Duodenal mucosa (tissue), 2 donors: Measurements from ENCODE around the gene NOP14.
A peak's percentile ranks its signal among the peaks of the same experiment; 100 is the strongest.
"Not testable (repeated sequence)": the region's sequence is repeated elsewhere in the genome, so short reads cannot be mapped to it uniquely, and the experiment has no call there.

Experiments
- H3K27ac ChIP-seq: one replicate; pipeline ENCODE4 v1.7.0; 2013; ENCODE audit warnings: low read depth, low read length
- H3K27me3 ChIP-seq, 2 donors: one replicate each; pipeline ENCODE4 v1.7.0; 2013; ENCODE audit warnings: low read length in 2 of 2, control low read depth in 1 of 2; ENCODE audit not compliant: insufficient read depth in 2 of 2, control insufficient read depth in 1 of 2
- H3K36me3 ChIP-seq, 2 donors: one replicate each; pipeline ENCODE4 v1.7.0; 2013; ENCODE audit warnings: low read length in 2 of 2, control low read depth in 1 of 2; ENCODE audit not compliant: insufficient read depth in 2 of 2, control insufficient read depth in 1 of 2
- H3K4me1 ChIP-seq, 2 donors: one replicate each; pipeline ENCODE4 v1.7.0; 2013; ENCODE audit warnings: low read length in 2 of 2, control low read depth in 1 of 2; ENCODE audit not compliant: insufficient read depth in 2 of 2, control insufficient read depth in 1 of 2
- H3K4me3 ChIP-seq, 2 donors: one replicate each; pipeline ENCODE4 v1.7.0; 2013; ENCODE audit warnings: low read length in 2 of 2, low read depth in 1 of 2
- H3K9ac ChIP-seq, 2 donors: one replicate each; pipeline ENCODE4 v1.7.0; 2013; ENCODE audit warnings: low read length in 2 of 2, low read depth in 1 of 2
- H3K9me3 ChIP-seq, 2 donors: one replicate each; pipeline ENCODE4 v1.7.0; 2013; ENCODE audit warnings: low read length in 2 of 2, control low read depth in 1 of 2; ENCODE audit not compliant: control insufficient read depth in 1 of 2

The NOP14 gene

DNA sequence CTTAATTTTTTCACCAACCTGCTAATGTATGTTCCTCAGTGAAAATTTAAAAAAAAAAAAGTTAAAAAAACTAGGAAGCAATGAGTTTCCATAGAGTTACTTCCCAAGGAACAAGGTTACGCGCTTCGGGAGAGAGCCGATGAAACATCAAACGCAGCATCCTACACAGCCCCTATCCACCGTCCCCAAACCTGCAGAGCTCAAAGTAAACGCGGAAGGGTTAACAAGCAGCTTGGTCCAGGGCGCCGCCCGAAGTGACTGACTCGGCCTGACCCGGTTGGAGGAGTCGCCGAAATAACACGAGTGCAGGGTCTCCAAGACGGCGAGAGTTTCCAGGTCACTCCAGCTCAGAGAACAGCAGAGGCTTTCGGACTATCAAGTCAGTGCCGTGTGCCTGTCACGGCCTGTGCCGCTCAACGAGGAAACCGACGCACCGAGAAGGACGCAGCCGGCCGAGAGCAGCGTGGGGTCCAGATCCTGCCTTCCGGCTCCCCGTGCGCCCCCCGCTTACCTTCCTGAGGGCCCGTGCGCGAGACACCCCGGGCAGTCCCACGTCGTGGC lies 512 bp downstream of the NOP14 start:
- H3K36me3 ChIP-seq = peaks cover 3 to 14% of the 10 kb centered on the region in 2 donors
- peak overlapping the region; percentile 69 for H3K27ac ChIP-seq
- H3K4me1 ChIP-seq = peaks cover 12 to 20% of the 10 kb centered on the region in 2 donors
- peak overlapping the region; percentile 82 to 92 for H3K4me3 ChIP-seq
- H3K27me3 ChIP-seq = no peaks in the 10 kb centered on the region
- peak overlapping the region; percentile 79 to 94 for H3K9ac ChIP-seq
- no peaks in the 10 kb centered on the region for H3K9me3 ChIP-seq

DNA sequence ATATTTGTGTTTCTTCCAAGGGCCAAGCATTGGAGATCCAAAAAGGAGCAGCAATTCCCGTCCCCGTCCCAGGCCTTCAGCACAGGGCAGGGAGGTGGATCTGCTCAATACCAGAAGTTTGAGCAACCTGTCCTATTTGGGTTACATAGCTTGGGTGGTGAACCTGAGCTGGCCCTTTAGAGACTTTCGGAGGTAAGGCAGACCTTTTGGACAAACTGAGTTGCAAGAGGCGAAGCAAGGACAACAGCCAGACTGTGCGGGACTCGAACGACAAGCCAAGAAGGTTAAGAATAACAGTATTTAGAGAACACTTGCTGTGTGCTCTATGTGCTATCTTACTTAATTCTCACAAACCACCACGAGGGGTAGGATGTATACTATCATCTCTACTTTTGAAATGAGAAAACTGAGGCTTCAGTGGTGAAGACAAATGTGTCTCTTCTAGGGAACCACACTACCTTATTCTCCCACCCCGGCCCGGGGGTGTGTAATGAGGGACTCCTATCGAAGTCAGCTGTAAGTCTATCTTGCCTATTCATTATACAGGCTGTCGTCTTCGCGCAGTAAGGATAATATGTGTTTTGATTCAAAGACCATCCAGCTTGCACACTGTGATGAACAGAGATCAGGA lies 1.3 kb downstream of the NOP14 start:
- Histone ChIP-seq H3K4me3 (peak overlapping the region; percentile 82 to 92), H3K9ac (peak overlapping the region; percentile 79 to 94), H3K4me1 (peaks cover 12 to 20% of the 10 kb centered on the region in 2 donors), H3K27me3 (no peaks in the 10 kb centered on the region), H3K9me3 (no peaks in the 10 kb centered on the region), H3K27ac (no peak overlapping the region), H3K36me3 (peaks cover 9 to 21% of the 10 kb centered on the region in 2 donors)

DNA sequence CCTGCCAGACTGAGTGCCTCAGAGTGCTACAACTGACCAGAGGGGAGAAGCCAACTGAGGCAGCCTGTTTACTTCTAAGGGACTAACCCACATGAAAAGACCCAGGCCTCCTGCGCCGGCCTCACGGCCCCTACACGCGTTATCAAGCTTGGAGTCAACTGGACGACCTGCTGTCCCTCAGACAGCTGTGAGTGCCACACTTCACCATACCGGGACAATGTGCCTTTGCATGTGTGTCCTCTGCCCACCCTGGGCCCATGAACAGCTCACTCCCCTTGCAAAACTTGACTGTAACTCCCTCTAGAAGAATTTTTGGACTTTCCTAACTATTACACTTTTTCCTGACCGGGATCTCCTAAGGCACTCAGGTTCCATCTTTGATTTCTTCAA lies 1.8 kb downstream of the NOP14 start:
- no peak overlapping the region for H3K27ac ChIP-seq
- H3K9me3 ChIP-seq = no peaks in the 10 kb centered on the region
- H3K4me1 ChIP-seq = peaks cover 12 to 20% of the 10 kb centered on the region in 2 donors
- H3K9ac ChIP-seq = peak overlapping the region; percentile 79 to 94
- no peaks in the 10 kb centered on the region for H3K27me3 ChIP-seq
- H3K36me3 ChIP-seq = peaks cover 11 to 26% of the 10 kb centered on the region in 2 donors
- H3K4me3 ChIP-seq = peak overlapping the region; percentile 82 to 92

DNA sequence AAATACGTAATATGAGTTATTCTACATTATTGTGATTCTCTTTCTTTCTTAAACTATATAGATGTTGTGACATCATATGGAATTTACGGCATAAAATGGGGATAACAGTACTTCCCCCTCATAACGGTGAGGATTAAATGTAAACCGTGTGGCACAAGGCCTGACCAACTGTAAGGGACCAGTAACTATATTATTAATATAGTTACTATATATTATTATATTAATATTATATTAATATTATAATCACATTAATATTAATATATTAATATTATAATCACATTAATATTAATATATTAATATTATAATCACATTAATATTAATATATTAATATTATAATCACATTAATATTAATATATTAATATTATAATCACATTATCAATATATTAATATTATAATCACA lies 2.8 kb downstream of the NOP14 start:
- Histone ChIP-seq H3K4me1 (peaks cover 12 to 20% of the 10 kb centered on the region in 2 donors), H3K36me3 (peaks cover 16 to 36% of the 10 kb centered on the region in 2 donors)
- not testable (repeated sequence) for H3K27ac ChIP-seq, H3K9ac ChIP-seq, H3K4me3 ChIP-seq, H3K9me3 ChIP-seq, H3K27me3 ChIP-seq

DNA sequence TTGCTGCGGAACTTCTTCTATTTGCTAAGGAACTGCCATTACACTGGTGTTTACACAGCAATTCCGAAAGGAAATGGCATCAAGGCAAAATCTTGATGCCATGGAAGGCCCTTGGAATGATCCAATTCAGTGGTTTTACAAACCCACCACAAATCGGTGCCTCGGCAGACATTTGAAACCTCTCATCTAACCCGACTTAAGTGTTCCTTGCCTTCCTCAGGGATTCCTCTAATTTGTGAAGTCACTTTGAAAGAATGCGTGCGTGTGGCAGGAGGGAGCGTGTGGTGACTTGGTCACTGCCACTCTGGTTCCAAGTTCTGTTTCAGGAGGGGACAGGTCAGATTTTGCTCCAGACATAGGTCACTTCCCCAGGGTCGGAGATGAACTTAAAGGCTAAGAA lies 4.8 kb downstream of the NOP14 start:
- H3K36me3 ChIP-seq = peaks cover 16 to 44% of the 10 kb centered on the region in 2 donors
- H3K4me1 ChIP-seq = peaks cover 12 to 15% of the 10 kb centered on the region in 2 donors
- H3K27me3 ChIP-seq = no peaks in the 10 kb centered on the region
- H3K9me3 ChIP-seq = no peaks in the 10 kb centered on the region
- H3K9ac ChIP-seq = no peak overlapping the region
- no peak overlapping the region for H3K4me3 ChIP-seq
- no peak overlapping the region for H3K27ac ChIP-seq

DNA sequence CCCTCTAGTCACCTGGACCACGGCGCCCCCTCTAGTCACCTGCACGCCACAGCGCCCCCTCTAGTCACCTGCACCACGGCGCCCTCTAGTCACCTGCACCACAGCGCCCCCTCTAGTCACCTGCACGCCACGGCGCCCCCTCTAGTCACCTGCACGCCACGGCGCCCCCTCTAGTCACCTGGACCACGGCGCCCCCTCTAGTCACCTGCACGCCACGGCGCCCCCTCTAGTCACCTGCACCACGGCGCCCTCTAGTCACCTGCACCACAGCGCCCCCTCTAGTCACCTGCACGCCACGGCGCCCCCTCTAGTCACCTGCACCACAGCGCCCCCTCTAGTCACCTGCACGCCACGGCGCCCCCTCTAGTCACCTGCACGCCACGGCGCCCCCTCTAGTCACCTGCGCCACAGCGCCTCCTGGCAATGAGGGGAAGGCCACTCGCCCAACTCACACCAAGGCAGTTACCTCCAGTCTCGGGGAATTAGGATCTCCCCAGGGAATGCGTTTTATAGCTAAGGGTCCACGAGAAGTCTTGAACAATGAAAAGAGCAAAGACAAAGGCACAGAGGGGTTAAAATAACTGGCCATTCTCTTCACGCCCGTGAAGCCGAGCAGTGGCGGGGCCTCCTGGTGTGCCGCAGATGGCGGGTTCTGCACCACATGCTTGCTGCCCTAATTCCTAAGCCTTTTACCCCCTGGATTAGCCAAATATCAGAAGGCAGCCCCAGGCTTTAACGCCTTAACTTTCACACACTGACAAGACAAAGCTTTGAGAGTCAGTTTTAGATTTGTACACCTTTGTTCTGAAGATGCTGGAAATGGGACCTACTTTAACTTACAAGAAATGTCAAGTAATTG lies 7.8 kb downstream of the NOP14 start:
- not testable (repeated sequence) for H3K4me3 ChIP-seq, H3K9ac ChIP-seq, H3K27ac ChIP-seq, H3K9me3 ChIP-seq, H3K27me3 ChIP-seq, H3K4me1 ChIP-seq
- H3K36me3 ChIP-seq = peaks cover 24 to 71% of the 10 kb centered on the region in 2 donors

DNA sequence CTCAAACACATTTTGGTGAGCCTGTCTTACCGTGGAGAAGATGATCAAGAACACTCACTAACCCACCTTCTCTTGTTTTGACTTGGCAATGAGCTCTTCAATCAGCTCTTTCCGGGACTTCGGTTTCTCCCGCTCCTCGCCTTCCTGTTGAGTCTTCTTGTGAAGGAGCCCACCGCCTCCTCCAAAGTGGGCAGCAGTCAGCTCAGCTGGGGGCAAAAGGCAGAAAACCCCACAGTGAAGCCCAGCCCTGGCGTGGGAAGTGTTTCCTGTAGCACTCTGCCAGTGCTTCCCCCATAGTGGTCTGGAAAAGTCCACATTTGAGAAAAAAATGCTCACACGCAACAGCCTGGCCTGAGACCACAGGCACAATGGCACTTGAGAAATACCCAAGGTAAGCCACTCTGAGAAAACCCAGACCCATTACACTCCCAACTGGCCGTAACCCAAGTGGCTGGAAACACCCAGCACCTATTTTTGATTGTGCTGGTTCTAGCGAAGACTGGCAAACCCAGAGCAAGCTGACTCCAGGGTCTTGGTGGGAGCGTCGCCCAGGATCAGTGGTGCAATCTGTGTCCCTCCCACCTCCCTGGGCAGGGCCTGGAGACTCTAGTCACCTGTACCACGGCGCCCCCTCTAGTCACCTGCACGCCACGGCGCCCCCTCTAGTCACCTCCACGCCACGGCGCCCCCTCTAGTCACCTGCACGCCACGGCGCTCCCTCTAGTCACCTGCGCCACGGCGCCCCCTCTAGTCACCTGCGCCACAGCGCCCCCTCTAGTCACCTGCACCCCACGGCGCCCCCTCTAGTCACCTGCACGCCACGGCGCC lies 8.6 kb downstream of the NOP14 start:
- H3K9me3 ChIP-seq = no peaks in the 10 kb centered on the region
- no peak overlapping the region for H3K4me3 ChIP-seq
- no peak overlapping the region for H3K9ac ChIP-seq
- H3K36me3 ChIP-seq = peaks cover 32 to 79% of the 10 kb centered on the region in 2 donors
- H3K27ac ChIP-seq = no peak overlapping the region
- H3K27me3 ChIP-seq = no peaks in the 10 kb centered on the region
- no peaks in the 10 kb centered on the region for H3K4me1 ChIP-seq

DNA sequence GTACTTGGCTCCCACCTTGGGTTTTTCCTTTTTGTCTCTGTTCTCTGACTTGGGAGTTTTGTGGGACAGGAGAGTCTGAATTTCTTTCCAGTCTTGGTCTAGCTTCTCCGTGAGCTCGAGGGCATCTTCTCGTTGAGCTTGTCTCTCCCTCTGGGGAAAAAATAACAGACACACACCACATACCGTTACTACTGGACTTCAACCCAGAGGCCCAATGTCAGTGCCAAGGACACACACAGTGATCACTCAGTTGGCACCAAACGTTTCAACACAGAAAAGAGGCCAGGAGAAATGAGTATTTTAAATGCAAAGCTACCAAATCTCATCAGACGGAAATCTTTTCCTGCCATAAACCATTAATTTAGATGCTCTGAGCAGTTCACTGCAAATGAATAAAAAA lies 9.7 kb downstream of the NOP14 start:
- Histone ChIP-seq H3K27me3 (no peaks in the 10 kb centered on the region), H3K27ac (no peak overlapping the region), H3K9ac (no peak overlapping the region), H3K9me3 (no peaks in the 10 kb centered on the region), H3K4me3 (no peak overlapping the region), H3K36me3 (peaks cover 35 to 84% of the 10 kb centered on the region in 2 donors), H3K4me1 (no peaks in the 10 kb centered on the region)

DNA sequence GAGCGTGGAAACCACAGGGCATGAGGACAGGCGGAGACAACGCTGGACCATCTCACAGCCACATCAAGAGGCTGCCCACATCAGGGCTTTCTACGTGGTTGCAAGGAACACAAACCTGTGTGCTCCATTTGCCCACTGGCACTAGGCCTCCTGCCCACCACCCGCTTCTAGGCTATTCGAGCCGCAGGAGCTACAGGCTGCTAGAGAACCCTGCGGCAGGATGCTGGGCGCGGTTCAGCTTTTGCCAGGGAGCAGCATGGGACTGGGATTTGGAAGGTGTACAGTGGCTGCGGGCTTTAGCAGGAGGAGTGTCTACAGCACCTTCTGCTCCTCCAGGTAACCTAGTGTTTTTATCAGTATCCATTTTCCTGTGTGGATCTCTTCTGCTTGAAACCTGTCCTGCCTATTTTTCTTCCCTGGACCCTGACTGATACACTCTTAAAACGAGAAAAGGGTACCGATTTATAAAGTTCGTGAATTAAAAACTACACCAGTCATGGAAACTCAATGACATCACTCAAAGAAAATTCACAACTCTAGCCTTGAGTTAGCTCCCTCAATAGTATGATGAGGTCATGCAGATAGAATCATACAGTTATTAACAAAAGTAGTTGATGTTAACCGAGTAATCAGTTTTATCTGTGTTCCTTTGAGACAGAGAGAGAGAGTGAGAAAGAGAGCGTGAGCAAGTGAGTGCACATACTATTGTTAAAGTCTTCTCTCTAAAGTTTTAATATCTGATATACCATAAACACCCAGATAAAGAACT lies 12.8 kb downstream of the NOP14 start:
- no peak overlapping the region for H3K4me3 ChIP-seq
- peaks cover 42 to 84% of the 10 kb centered on the region in 2 donors for H3K36me3 ChIP-seq
- no peak overlapping the region for H3K9ac ChIP-seq
- H3K27ac ChIP-seq = no peak overlapping the region
- peaks cover 7 to 9% of the 10 kb centered on the region in 2 donors for H3K4me1 ChIP-seq
- H3K9me3 ChIP-seq = no peaks in the 10 kb centered on the region
- no peaks in the 10 kb centered on the region for H3K27me3 ChIP-seq
